Hematopoietic multipotent progenitor cell treated with erythropoietin and hydrocortisone succinate and interleukin-3 and kit ligand, for 4 days (in vitro differentiated cells): ENCODE data around the gene HDAC7.
"Not testable (repeated sequence)": the region's sequence is repeated elsewhere in the genome, so short reads cannot be mapped to it uniquely, and the experiment has no call there.

Source experiments
- DNase-seq: peaks from one replicate; pipeline ENCODE4 v3.0.0-alpha.2; 2015

Gene HDAC7

GRCh38 chr12:47811581-47812484 is 7.9 kb downstream of the HDAC7 start:
- no peak for DNase-seq

- no peak for DNase-seq
Measured at GRCh38 chr12:47811072-47811396, 8.7 kb downstream of the HDAC7 start.

- not testable (repeated sequence) for DNase-seq
Measured at GRCh38 chr12:47809518-47809917, 10.2 kb downstream of the HDAC7 start.

GRCh38 chr12:47808574-47809365 is 10.9 kb downstream of the HDAC7 start:
- DNase-seq, result peak; percentile 81

GRCh38 chr12:47808050-47808449 is 11.7 kb downstream of the HDAC7 start:
- peak; percentile 71 for DNase-seq

- no peak for DNase-seq
Measured at GRCh38 chr12:47807338-47807737, 12.4 kb downstream of the HDAC7 start.

- DNase-seq, result no peak
Measured at GRCh38 chr12:47805417-47805816, 14.3 kb downstream of the HDAC7 start.

GRCh38 chr12:47804171-47804570 is 15.5 kb downstream of the HDAC7 start:
- DNase-seq, result no peak

GRCh38 chr12:47803191-47803875 is 16.4 kb downstream of the HDAC7 start:
- DNase-seq, result no peak

GRCh38 chr12:47802312-47802711 is 17.4 kb downstream of the HDAC7 start:
- DNase-seq, result peak; percentile 73

GRCh38 chr12:47801904-47802246 is 17.8 kb downstream of the HDAC7 start:
- no peak for DNase-seq

- no peak for DNase-seq
Measured at GRCh38 chr12:47801170-47801903, 18.4 kb downstream of the HDAC7 start.

GRCh38 chr12:47800582-47800981 is 19.1 kb downstream of the HDAC7 start:
- DNase-seq, result no peak

- no peak for DNase-seq
Measured at GRCh38 chr12:47799357-47799955, 20.2 kb downstream of the HDAC7 start.

GRCh38 chr12:47798382-47798948 is 21.2 kb downstream of the HDAC7 start:
- DNase-seq, result no peak

GRCh38 chr12:47797441-47797840 is 22.3 kb downstream of the HDAC7 start:
- peak; percentile 66 for DNase-seq

- DNase-seq, result no peak
Measured at GRCh38 chr12:47795814-47796411, 23.8 kb downstream of the HDAC7 start.

- no peak for DNase-seq
Measured at GRCh38 chr12:47795121-47795813, 24.4 kb downstream of the HDAC7 start.

- no peak for DNase-seq
Measured at GRCh38 chr12:47794679-47795078, 25.0 kb downstream of the HDAC7 start.

- DNase-seq, result no peak
Measured at GRCh38 chr12:47793015-47793681, 26.6 kb downstream of the HDAC7 start.
